ENCODE results near the gene EIF2AK3. TPM values are rescaled to one million over a fixed set of nuclear protein-coding genes. Genes with fewer than 3 reads are reported as not detected.

Gene EIF2AK3
- total RNA-seq, 2 experiments from 2014 or later, result 10.6 to 14.7 TPM

DNA sequence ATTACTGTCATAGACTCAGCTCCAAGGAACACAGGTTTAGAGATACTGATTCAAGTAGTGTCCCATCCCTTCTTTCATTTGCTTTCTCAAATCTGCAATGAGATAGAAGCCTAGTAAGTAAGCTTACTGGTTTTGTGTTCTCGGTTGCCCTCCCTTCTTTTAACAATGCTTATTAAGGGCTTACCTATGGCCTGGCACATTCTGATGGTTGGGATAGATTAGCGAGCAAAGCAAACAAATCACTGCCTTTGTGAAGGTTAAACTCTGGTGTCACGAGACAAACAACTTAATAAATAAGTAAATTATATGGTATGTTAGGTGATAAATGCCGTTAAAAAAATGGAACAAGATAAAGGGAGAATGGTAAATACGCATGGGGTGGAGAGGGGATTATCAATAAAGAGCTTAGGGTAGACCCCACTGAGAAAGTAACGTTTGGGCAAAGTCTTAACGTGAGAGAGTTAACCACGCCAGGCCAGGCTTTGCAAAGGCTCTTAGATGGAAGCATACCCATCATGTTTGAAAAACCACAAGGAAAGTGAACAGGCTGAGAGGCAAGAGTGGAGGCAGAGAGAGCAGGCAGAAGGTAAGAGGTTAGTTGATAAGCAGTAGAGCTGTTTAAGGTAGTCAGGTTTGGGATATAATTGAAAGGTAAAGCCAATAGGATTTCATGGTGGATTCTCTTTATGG is 31.0 kb downstream of the EIF2AK3 start:
- no peak overlapping the region for H3K27ac Mint-ChIP-seq
- peaks cover 3% of the 10 kb centered on the region for H3K36me3 Mint-ChIP-seq
- no peak for DNase-seq
- no peaks in the 10 kb centered on the region for H3K9me3 Mint-ChIP-seq
- no peaks in the 10 kb centered on the region for H3K27me3 Mint-ChIP-seq
- peaks cover 31% of the 10 kb centered on the region for H3K4me1 Mint-ChIP-seq
- H3K4me3 Mint-ChIP-seq, result no peak overlapping the region

DNA sequence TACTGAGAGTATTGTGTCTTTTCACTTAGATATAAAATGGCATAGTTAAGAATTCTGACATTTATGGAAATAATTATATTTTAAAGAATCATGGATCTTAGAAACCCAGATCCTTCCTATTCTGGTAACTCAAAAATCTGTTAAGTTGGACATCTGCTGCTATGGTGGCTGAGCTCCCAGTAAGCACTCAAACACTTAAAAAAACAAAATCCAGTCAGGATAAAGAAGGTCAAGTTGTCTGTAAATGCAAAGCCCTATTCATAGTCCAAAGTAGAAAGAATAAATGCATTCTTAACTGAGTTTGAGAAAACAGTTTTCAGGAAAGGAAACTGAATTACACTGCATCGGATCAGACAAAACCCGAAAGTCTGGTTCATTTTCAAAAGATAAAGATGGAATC is 35.6 kb downstream of the EIF2AK3 start:
- Mint-ChIP-seq H3K27me3 (no peaks in the 10 kb centered on the region), H3K4me1 (peaks cover 6% of the 10 kb centered on the region), H3K36me3 (peaks cover 14% of the 10 kb centered on the region), H3K4me3 (no peak overlapping the region), H3K9me3 (no peaks in the 10 kb centered on the region), H3K27ac (no peak overlapping the region)
- no peak for DNase-seq

DNA sequence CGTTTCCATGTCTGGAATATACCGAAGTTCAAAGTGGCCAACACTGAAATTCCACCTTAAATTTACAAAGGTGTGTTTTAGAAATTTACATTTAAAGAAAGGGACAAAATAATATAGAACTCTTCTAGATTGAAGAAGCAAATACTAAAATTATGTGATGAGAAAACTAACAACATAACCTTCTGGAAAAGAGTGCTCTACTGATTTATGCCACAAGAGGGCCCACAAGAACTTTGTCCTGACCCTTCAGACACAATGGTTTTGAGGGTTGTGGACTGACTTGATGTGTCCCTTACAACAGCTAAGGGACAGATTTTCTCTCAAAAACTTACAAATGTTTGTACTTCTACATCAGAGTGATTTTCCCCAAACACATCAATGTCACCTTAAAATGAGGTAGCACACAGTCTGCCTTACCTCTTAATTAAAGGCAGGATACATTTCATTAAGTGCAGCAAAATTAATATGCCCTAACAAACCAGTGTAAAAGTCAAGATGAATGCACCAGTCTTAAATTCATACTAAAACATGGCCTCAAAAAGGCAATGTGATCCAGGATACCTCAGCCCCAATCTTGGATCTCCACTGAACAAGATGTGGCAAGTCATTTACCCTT is 36.2 kb downstream of the EIF2AK3 start:
- H3K9me3 Mint-ChIP-seq, result no peaks in the 10 kb centered on the region
- peak overlapping the region; percentile 29 for H3K27ac Mint-ChIP-seq
- H3K36me3 Mint-ChIP-seq, result peaks cover 14% of the 10 kb centered on the region
- H3K4me1 Mint-ChIP-seq, result peaks cover 3% of the 10 kb centered on the region
- DNase-seq, result peak; percentile 17
- no peak overlapping the region for H3K4me3 Mint-ChIP-seq
- H3K27me3 Mint-ChIP-seq, result no peaks in the 10 kb centered on the region

DNA sequence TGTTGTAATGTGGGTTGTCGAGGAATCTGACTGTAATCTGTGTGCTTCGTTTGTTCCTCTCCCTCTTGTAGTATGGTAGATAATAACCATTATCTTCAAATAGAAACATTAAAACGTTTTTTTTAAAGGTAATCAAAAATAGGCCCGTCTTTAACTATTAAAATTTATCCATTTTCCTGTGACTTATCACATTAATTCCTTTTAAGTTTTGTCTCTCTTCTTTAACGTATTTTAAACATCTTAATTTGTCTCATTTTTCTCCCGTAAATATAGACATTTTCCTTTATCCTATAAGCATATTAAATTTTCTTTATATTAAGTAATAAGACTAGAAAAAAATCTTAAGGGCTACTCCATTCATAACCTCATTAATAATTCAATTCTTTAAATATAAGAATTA is 41.3 kb downstream of the EIF2AK3 start:
- Mint-ChIP-seq H3K36me3 (peaks cover 27% of the 10 kb centered on the region), H3K9me3 (no peaks in the 10 kb centered on the region)

DNA sequence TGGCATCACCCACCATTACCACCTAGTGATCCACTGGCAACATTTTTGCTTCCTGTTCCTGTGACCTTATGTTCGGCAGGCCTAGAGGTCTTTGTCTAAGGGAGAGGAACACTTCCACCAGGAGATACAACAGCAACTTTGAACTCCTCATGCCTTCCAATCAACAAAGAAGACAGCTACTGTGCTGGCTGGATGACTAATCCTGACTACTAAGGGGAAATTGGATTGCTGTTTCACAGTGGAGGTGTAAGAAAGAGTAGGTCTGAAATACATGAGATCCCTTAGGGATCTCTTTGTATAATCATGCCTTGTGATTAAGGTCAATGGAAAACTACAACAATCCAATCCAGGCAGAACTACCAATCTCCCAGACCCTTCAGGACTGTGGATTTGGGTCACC is 45.2 kb downstream of the EIF2AK3 start:
- Mint-ChIP-seq H3K36me3 (peaks cover 17% of the 10 kb centered on the region), H3K27me3 (no peaks in the 10 kb centered on the region), H3K9me3 (no peaks in the 10 kb centered on the region), H3K4me3 (no peak overlapping the region), H3K27ac (no peak overlapping the region), H3K4me1 (no peaks in the 10 kb centered on the region)
- no peak for DNase-seq

More for the DNA sequence above, 41.3 kb downstream of the EIF2AK3 start:
- no peak overlapping the region for H3K27ac Mint-ChIP-seq
- no peak overlapping the region for H3K4me3 Mint-ChIP-seq
- no peak for DNase-seq
- H3K27me3 Mint-ChIP-seq, result no peaks in the 10 kb centered on the region
- no peaks in the 10 kb centered on the region for H3K4me1 Mint-ChIP-seq

DNA sequence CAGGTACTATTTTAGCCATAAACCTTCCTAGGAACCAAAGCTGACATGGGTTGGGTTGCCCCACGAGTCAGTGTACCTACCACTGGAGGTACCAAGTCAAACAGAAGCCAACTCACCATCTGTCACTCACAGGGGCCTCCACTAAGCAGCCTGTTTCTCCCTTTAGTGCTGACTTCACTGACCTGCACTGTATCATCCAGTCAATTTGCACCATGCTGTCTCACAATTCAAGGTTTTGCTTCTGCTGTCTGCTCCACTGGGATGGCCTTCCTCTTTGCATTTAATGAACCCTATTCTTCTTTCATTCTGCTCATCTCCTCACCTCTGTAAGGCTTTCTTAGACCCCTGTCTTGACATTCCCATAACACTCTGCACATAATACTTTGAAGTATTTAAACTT is 47.2 kb downstream of the EIF2AK3 start:
- Mint-ChIP-seq H3K4me3 (no peak overlapping the region), H3K27me3 (no peaks in the 10 kb centered on the region), H3K9me3 (no peaks in the 10 kb centered on the region), H3K27ac (no peak overlapping the region), H3K36me3 (peaks cover 17% of the 10 kb centered on the region), H3K4me1 (no peaks in the 10 kb centered on the region)
- no peak for DNase-seq

DNA sequence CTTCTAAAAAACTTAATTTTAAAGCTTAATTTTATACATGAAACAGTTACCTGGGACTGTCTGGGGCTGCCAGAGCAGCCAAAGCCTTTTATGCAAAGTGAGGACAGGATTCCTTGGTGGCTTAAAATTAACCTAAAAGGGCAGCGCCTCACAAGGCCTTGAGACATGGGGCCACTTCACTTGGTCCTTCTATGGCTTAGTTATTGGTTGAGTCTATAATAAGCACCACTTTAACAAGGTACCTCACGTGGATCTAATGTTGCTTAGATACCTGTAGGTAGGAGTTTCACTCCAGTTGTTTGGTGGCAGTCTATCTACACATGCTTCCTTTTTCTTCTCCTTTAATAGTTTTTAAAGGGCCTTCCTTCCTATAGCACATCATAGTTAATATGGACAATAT is 51.6 kb downstream of the EIF2AK3 start:
- no peak for DNase-seq
- no peak overlapping the region for H3K27ac Mint-ChIP-seq
- no peak overlapping the region for H3K4me3 Mint-ChIP-seq
- no peaks in the 10 kb centered on the region for H3K27me3 Mint-ChIP-seq
- no peaks in the 10 kb centered on the region for H3K9me3 Mint-ChIP-seq
- peaks cover 19% of the 10 kb centered on the region for H3K36me3 Mint-ChIP-seq
- no peaks in the 10 kb centered on the region for H3K4me1 Mint-ChIP-seq

DNA sequence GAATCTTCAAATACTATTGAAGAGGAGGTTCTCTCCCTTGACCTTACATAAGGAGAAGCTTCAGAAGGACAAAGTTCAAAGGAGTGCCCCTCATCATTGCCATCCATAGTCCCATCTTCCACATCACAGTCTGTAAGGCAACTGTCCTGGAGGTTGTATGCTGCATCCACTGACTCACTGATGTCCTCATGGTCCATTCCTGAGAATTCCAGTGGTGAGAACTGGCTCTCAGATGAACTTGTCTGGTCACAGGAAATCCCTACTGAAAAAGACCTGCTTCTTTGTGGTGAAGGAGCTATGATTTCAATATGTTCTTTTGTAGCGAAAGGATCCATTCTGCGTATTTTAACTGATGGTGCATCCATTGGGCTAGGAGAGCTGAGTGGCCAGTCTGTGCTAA is 52.2 kb downstream of the EIF2AK3 start:
- Mint-ChIP-seq H3K9me3 (no peaks in the 10 kb centered on the region), H3K36me3 (peaks cover 20% of the 10 kb centered on the region), H3K27me3 (no peaks in the 10 kb centered on the region), H3K4me3 (no peak overlapping the region), H3K4me1 (no peaks in the 10 kb centered on the region), H3K27ac (no peak overlapping the region)
- DNase-seq, result no peak

DNA sequence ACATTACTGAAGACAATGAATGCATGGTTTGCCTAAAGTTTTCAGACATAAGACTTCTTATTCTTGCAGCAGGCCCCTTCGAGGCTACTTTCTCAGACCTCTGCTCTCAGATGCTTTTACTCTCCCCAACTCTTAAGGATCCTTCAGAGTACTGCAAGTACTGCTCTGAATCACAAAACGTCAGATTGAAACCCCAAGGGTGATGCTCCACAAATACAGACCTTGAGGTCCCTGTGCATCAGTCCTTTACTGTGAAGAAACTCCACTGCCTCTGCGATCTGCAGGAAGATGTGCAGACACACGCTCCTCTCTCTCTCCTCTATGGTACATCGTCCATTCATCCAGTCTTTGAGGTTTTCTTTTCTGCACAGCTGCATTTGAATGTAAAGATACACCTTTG is 52.8 kb downstream of the EIF2AK3 start:
- Mint-ChIP-seq H3K27me3 (no peaks in the 10 kb centered on the region), H3K4me3 (no peak overlapping the region), H3K4me1 (no peaks in the 10 kb centered on the region), H3K36me3 (peaks cover 18% of the 10 kb centered on the region), H3K27ac (no peak overlapping the region), H3K9me3 (no peaks in the 10 kb centered on the region)
- no peak for DNase-seq

DNA sequence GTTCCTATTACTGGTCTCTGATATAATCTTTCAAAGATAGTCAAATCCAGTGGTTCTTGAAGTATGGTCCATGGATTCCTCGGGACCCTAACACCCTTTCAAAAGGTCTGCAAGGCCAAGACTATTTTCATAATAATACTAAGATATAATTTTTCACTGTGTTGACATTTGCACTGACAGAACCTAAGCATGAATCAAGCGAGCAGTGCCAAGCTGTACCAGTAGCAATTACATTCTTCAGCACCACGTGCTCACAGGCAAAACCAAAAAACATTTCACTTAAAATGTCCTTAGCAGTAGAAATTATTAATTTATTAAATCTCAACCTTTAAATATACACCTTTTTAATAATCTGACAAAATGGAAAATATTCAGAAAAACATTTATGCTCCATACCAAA is 59.1 kb downstream of the EIF2AK3 start:
- Mint-ChIP-seq H3K9me3 (no peaks in the 10 kb centered on the region), H3K4me1 (no peaks in the 10 kb centered on the region), H3K27me3 (no peaks in the 10 kb centered on the region), H3K36me3 (peaks cover 9% of the 10 kb centered on the region), H3K27ac (no peak overlapping the region), H3K4me3 (no peak overlapping the region)
- DNase-seq, result no peak

DNA sequence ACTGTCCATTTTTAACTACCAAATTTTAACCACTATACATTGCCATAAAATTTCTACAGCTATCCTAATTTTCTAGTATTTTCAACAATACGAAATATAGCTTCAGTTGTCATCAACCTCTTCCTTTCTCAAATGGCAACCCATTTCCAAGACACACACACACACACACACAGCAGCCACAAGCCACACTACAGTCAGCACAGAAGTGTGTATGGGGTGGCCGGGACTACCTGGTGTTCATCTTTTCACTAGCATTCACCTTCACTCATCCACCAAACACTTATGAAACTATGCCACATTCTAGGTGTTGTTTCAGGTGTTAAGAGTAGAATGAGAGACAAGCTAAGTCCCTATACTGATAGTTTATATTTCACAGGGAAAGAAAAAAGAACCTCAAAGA is 62.9 kb downstream of the EIF2AK3 start:
- DNase-seq, result no peak
- no peak overlapping the region for H3K27ac Mint-ChIP-seq
- H3K36me3 Mint-ChIP-seq, result peaks cover 8% of the 10 kb centered on the region
- H3K4me3 Mint-ChIP-seq, result no peak overlapping the region
- H3K9me3 Mint-ChIP-seq, result no peaks in the 10 kb centered on the region
- H3K27me3 Mint-ChIP-seq, result no peaks in the 10 kb centered on the region
- H3K4me1 Mint-ChIP-seq, result no peaks in the 10 kb centered on the region

DNA sequence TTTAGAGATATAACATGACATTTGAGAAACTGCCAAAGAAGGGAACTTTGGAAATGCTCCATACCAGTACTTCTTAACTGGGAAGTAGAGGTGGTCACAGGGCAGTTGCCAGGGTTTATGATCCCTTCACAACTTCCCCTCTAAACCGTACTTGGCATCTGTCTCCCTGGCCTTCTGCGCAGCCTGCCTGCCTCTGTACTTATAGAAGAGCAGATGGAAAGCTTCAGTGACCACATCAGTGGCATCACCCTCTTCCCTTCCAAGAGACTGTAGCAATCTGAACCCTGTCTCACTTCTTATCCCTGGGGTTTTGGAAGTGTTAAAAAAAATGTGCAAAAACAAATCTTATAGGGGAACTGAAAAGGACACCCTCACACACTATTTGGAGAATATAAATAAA is 64.1 kb downstream of the EIF2AK3 start:
- H3K9me3 Mint-ChIP-seq, result no peaks in the 10 kb centered on the region
- H3K27ac Mint-ChIP-seq, result no peak overlapping the region
- H3K36me3 Mint-ChIP-seq, result peaks cover 8% of the 10 kb centered on the region

DNA sequence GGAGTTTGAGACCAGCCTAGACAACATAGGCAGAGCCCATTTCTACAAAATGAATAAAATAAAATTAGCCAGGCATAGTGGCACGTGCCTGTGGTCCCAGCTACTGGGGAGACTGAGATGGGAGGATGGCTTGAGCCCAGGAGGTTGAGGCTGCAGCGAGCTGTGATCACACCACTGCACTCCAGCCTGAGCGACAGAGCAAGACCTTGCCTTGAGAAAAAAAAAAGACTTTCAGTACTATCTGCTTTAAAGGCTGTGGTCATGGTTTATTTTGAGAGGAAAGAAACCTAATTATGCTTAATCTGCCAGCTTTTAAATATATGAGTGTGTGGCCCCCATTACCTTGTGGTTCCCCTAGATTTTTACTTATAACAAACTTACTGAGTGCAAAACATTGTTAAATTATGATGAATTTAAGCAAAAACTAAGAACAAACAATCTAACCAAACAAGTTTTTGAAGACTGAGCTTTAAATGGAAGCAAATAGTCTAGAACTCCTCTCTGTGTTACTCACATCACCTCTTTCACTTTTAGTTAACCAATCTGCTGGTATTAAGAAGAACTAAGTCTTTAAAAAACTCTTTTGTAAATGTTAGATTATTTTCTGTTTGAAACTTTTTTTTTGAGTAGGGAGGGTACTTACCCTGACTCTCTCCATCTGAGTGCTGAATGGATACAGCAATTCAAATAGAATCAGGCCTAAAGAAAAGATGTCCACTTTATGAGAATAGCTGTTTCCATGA is 65.4 kb downstream of the EIF2AK3 start:
- no peak overlapping the region for H3K4me3 Mint-ChIP-seq
- peaks cover 8% of the 10 kb centered on the region for H3K36me3 Mint-ChIP-seq
- no peaks in the 10 kb centered on the region for H3K9me3 Mint-ChIP-seq

More for the DNA sequence above, 64.1 kb downstream of the EIF2AK3 start:
- Mint-ChIP-seq H3K27me3 (no peaks in the 10 kb centered on the region), H3K4me1 (no peaks in the 10 kb centered on the region), H3K4me3 (no peak overlapping the region)
- DNase-seq, result no peak

DNA sequence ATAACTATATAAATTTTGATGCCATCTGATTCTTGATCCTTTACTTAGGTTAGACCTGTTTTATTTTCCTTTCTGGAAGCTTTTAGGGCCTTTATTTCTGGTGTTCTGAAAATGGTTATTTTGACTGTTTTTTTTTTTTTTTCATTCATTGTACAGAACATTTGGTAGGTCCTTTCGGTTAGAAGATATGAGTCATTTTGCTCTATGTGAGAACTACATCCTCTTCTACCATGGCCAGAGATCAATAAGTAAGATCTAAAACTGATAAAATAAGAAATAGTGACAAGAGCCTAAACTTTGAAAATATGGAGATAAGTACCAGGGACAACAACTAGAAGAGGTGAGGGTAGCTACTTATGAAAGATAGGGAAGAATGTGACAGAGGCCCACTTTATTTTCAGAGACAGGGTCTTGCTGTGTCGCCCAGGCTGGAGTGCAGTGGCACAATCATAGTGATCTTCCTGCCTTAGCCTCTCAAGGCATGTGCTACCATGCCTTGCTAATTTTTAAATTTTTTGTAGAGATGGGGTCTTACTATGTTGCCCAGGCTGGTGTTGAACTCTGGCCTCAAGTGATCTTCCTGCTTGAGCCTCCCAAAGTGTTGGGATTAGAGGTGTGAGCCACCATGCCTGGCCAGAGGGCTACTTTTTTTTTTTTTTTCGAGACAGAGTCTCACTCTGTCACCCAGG is 66.5 kb downstream of the EIF2AK3 start:
- H3K27me3 Mint-ChIP-seq, result no peaks in the 10 kb centered on the region
- H3K4me3 Mint-ChIP-seq, result no peak overlapping the region
- no peaks in the 10 kb centered on the region for H3K9me3 Mint-ChIP-seq
- no peaks in the 10 kb centered on the region for H3K4me1 Mint-ChIP-seq
- peak overlapping the region; percentile 51 for H3K27ac Mint-ChIP-seq
- no peak for DNase-seq
- peaks cover 12% of the 10 kb centered on the region for H3K36me3 Mint-ChIP-seq

More for the DNA sequence above, 65.4 kb downstream of the EIF2AK3 start:
- no peak overlapping the region for H3K27ac Mint-ChIP-seq
- no peaks in the 10 kb centered on the region for H3K4me1 Mint-ChIP-seq
- H3K27me3 Mint-ChIP-seq, result no peaks in the 10 kb centered on the region
- DNase-seq, result no peak

DNA sequence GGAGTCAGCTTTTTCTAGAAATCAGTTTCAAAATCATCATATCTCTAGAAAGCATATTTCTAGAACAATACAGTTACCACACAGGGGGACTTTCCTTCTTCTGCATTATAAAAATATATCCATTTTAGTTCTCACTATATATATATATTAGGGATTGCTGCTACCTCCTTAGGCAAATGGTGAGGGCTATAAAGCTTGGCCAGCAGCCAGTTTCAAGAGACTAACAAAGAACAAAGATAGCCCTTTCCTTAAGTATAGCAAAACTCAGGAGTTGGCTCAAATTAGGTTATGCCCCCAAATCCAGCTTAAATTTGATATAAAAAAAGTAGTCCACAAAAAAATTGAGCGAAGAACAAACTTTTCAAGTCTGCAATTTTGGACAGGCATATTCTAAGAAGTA is 70.0 kb downstream of the EIF2AK3 start:
- no peaks in the 10 kb centered on the region for H3K9me3 Mint-ChIP-seq
- no peak for DNase-seq
- H3K27me3 Mint-ChIP-seq, result no peaks in the 10 kb centered on the region
- no peak overlapping the region for H3K27ac Mint-ChIP-seq
- H3K36me3 Mint-ChIP-seq, result peaks cover 12% of the 10 kb centered on the region
- H3K4me1 Mint-ChIP-seq, result no peaks in the 10 kb centered on the region
- H3K4me3 Mint-ChIP-seq, result no peak overlapping the region

All from activated naive CD8-positive, alpha-beta T cell treated with anti-CD3 and anti-CD28 coated beads for 36 hours (primary cell).